Left renal cortex interstitium (tissue), 4 donors: Measurements from ENCODE around the gene MOGAT2. TPM values are rescaled to one million over a fixed set of nuclear protein-coding genes. Genes with fewer than 3 reads are reported as not detected.
"Not testable (repeated sequence)": the region's sequence is repeated elsewhere in the genome, so short reads cannot be mapped to it uniquely, and the experiment has no call there.

Experiments used
- DNase-seq, 4 donors: peaks; one replicate each; pipeline ENCODE4 v3.0.0-alpha.2; 2013; ENCODE audit warnings: low read depth in 4 of 4, low spot score in 2 of 4, missing footprints in 1 of 4
- polyA plus RNA-seq, 4 donors: library from polyadenylated mRNA; unstranded; fragments of 120-200 nt; gene quantifications; one replicate each; pipeline ENCODE4 v1.2.1, GENCODE V29; 2013; ENCODE audit not compliant: insufficient read length in 4 of 4

The MOGAT2 gene
- polyA plus RNA-seq, 4 donors, result 0.60 to 1.6 (median 1.2) TPM

DNA sequence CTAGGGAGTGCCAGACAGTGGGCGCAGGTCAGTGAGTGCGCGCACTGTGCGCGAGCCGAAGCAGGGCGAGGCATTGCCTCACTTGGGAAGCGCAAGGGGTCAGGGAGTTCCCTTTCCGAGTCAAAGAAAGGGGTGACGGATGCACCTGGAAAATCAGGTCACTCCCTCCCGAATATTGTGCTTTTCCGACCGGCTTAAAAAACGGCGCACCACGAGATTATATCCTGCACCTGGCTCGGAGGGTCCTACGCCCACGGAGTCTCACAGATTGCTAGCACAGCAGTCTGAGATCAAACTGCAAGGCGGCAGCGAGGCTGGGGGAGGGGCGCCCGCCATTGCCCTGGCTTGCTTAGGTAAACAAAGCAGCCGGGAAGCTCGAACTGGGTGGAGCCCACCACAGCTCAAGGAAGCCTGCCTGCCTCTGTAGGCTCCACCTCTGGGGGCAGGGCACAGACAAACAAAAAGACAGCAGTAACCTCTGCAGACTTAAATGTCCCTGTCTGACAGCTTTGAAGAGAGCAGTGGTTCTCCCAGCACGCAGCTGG, 31.2 kb downstream of the MOGAT2 start:
- DNase-seq, result not testable (repeated sequence)

DNA sequence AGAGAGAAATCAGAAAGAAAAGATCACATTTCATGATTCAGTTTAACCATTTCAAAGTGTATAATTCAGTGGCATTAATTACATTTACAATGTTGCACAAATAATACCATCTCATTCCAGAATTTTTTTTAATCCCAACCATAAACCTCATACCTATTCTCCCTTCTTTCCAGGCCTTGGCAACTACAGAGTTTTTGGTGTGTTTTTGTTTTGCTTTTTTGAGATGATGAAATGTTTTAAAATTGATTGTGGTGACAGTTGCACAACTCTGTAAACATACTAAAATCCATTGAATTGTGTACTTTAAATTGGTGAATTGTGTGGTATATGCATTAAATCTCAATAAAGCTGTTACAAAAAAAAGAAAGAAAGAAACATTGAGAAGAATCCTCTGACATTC, 37.3 kb downstream of the MOGAT2 start:
- DNase-seq, result not testable (repeated sequence)

DNA sequence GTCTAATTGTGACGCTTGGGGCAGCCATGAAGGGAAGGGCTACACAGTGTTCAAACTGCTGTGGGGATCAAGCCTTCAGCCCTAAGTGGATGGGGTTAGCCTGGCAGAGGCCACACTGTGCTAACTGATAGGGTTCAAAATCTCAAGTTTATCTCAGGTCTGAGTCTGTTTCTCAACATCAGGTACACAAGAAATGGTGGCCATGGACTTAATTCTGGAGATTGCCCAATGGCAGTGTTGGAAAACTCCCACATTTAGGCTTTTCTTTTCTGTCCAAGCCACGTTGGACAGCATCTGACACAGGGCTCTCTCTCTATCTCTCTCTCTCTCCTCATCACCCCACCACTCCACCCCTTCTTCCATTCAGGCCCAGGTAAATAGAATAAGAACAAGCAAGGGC, 40.0 kb downstream of the MOGAT2 start:
- no peak for DNase-seq

DNA sequence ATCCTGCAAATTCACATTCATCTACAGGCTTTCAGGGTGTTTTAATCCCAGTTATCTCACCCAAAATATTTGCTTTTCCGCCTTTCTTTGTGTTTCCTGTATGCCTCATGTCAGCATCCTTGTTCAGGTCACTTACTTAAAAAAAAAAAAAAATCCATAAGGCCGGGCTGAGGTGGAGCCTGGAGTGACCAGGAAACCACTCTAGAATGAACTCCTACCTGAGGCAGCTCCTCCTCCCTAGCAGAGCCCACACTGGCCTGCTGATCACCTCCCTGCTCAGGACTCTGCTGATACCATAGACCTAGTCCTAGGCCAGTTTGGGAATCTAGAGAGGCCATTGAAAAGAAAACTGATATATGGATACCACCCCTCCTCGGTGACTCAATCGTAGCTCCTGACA, 42.2 kb downstream of the MOGAT2 start:
- no peak for DNase-seq

DNA sequence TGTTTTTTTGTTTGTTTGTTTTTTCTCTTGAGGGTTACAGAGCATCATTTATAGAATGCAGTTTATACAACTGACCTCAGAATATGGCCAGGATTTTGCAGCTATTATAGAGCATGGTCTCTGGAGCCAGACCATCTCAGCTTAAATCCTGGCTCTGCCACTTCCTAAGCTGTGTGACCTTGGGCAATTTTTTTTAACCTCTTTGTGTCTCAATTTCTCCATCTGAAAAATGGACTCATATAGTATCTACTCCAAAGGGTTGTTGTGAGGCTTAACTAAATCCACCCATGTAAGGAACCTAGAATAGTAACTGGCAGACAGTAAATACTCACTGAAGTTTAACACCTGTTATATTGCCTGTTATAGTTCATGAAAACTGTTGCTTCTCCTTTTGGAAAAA, 42.6 kb downstream of the MOGAT2 start:
- DNase-seq, result no peak

GRCh38 chr11:75760710-75761493, 43.3 kb downstream of the MOGAT2 start:
- no peak for DNase-seq

DNA sequence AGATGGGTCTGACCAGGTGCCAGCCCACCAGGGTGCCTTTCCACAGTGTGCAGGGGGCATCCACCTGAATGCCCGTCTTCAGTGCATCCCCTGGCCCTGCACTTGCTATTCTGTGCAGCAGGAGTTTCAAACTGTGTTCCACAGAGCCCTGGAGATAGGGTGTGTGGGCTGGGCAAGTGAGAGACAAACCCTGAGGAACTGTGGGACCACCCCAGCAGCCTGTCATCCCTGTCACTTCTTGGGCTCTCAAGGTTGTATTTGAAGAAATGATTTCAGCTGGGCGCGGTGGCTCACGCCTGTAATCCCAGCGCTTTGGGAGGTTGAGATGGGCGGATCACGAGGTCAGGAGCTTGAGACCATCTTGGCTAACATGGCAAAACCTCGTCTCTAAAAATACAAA, 44.5 kb downstream of the MOGAT2 start:
- no peak for DNase-seq

DNA sequence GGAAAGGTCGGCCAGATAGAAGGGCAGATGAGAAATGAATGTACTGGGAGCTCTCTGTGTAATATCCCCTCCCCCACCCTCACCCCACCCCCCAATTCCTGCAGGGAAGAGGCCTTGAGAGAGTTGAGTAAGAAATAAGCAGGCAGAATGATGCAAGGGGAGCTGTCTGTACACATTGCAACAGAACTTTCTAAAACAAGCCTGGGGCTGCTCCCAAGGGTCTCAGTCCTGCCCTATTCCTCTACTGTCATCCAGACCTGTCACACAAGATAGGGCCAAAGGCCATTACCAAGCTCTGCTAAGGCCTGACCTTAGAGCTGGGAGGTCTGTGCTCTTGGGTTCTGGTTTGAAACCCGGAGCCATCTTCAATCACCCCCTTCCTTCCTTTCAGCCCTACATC, 45.2 kb downstream of the MOGAT2 start:
- no peak for DNase-seq

GRCh38 chr11:75763846-75764245, 46.2 kb downstream of the MOGAT2 start:
- no peak for DNase-seq

- no peak for DNase-seq
These were observed 47.5 kb downstream of the MOGAT2 start for GRCh38 chr11:75765116-75765515.

- DNase-seq, result no peak
These were observed 49.0 kb downstream of the MOGAT2 start for GRCh38 chr11:75766443-75767227.

DNA sequence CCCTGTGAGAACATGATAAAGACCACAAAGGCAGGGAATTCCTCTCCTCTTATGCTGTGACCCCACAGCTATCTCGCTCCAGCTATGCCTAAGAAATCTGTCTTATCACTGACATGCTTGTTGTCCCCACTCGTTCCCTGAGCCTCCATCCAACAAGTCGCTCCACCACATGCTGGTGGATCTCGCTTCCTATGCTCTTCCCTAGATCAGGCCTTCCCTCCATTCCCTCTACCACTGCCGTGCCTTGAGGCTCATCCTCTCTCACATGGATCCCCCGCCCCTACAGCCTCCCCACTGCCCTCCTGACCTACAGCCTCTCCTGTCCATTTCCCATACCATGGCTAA, 49.6 kb downstream of the MOGAT2 start:
- DNase-seq, result no peak

- no peak for DNase-seq
These were observed 50.1 kb downstream of the MOGAT2 start for GRCh38 chr11:75767793-75768111.

DNA sequence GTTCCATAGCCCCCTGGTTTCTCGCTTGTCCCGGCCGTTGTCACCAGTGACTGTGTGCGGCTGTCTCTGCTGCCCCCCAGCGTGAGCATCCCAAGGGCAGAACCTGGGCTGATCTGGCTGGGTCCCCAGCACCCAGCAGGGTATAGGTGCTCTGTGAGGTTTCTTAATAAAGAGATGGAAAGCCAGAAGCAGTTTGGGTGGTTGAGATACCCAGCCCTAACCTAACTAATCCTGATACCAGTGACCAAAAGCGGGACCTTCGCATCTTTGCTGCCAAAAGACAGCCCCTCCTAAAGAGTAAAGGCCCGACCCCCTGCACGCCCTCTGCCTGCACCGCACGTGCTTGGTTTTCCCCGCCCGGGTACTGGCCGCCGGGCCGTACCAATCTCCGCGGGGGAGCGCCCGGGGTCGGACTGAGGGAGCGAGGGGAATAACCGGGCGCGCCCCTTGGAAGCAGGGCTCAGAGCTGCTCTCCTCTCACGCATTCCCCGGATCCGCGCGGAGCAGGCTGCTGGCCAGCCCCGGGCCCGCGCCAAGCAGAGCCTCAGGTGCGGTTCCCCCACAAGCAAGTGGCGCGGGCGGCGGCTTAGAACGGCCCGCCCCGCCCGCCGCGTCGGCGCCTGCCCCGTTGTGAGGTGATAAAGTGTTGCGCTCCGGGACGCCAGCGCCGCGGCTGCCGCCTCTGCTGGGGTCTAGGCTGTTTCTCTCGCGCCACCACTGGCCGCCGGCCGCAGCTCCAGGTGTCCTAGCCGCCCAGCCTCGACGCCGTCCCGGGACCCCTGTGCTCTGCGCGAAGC, 50.7 kb downstream of the MOGAT2 start, which contains the start of gene DGAT2:
Gene DGAT2, plus strand, starts transcription at position 667 of the 797 bp plus-strand sequence. CDS start 214 bp downstream, outside the sequence.
- DNase-seq, result peak; percentile 44 to 67 (median 54)

DNA sequence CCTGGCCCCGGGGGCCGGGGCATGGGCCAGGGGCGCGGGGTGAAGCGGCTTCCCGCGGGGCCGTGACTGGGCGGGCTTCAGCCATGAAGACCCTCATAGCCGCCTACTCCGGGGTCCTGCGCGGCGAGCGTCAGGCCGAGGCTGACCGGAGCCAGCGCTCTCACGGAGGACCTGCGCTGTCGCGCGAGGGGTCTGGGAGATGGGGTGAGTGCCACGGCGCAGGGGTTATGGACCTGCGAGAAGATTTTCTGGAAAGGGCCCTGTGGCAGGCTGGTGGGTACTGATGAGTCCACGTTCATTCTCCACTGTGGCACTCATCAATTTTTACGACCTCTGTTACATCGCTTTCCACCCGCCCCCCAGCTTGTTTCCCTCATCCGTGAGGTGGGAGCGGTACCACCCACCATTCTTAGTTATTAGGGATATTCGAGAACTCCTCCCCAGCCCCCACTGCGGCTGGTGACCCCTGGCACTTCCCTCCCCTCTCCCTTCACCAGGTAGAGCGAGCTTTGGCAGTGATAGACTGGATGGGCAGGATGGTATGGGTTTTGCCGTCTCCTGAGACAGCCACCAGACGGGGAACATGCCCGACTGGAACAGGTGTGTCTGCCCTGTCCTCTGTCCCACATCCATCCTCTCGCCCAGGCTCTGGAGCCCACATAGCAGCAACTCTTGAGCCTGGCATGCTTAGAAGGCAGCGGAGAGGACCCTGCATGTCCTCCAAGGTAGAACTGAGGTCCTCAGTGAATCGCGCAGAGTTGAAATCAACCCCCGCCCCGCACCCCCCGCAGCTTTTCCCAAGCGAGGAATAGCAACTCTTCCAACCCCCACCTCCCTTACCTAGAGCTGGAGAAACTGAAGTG, 51.5 kb downstream of the MOGAT2 start:
- DNase-seq, result no peak

- DNase-seq, result no peak
These were observed 52.5 kb downstream of the MOGAT2 start for GRCh38 chr11:75770102-75770501.

DNA sequence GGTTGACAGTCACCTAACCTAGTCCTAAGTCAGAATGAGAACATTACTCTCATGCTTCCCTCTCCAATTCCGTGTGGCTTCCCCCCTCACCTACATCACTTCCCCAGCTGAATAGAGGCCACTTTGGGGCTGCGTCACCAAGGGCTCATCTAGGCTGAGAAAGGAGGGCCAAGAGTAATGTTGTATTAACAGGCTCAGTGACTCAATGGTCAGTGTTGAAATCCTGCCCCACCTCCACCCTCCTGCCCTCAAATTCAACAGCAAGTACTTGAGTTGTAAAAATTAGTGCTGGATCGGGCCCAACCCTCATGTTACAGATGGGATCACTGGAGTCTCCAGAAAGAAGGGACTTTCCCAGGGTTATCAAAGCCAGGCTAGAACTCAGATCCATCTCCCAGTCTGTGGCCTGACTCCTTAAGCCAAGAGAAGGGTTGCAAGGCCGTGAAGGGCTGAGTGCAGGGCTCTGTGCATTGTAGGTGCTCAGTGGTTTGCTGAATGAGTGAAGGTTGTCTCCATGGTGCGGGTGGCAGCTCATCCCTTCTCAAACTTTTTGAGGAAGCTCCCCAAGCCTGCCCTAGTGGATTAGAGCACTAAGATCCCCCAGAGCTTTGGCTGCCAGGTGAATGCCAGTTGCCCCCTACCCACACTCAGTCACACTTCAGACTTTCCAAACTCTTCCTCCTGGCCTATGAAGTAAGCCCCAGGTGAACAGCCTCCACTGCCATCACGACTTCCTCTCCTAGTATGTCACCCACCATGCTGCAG, 54.2 kb downstream of the MOGAT2 start:
- DNase-seq, result no peak

DNA sequence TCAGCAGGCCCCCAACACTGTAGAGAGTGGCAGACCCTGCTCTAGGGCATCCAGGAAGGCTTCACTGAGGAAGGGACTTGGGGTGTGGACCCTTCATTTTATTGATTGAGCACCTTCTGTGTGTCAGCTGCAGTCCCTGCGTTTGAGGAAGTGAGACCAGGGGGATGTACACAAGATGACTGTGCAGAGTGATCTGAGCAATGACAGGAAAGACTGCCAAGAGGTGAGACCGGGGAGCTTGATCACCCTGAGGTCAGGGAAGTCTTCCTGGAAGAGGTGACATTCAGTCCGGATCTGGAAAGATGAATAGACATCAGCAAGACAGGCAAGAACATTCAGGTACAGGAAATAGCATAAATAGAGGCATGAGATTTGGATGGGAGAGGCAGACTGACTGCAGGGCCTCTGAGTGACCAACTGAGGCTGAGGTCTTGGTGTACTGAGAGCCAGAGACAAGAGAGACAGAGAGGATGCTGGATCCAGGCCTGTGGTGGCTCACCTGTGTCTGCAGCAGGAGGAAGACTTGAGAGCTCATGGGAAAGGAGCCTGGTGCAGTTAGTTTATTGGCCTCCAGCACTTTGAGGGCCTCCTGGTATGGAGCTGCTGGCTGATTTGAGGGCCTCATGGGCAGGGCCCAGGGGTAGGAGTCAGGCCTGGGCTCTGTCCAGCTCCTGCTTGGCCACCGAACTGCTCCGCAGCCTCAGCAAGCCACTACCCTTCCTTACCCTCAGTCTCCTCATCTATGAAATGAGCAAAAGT, 56.1 kb downstream of the MOGAT2 start:
- no peak for DNase-seq

DNA sequence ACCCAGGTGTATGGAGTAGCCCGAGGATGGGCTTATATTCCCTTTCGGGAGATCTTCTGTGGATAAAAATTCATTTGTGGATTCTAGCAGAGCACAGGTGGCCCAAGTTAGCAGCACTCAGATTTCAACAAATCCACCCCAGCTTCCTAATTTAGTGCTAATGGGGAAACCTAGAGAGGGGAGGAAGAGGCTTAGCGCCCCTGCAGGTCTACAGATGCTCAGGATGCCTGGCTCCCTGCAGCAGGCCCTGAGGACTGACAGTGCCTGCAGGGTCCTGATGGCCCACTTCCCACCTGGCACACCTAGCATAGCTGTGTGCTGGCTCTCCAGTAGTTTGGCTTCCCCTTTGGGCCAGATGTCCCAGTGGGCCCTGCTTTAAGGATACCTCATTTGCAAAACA, 57.4 kb downstream of the MOGAT2 start:
- no peak for DNase-seq
